ENCODE measurements around the gene GPR139. TPM values are rescaled to one million over a fixed set of nuclear protein-coding genes. Genes with fewer than 3 reads are reported as not detected.

The GPR139 gene
- total RNA-seq, 1 experiment from 2014 or later: not detected

DNA sequence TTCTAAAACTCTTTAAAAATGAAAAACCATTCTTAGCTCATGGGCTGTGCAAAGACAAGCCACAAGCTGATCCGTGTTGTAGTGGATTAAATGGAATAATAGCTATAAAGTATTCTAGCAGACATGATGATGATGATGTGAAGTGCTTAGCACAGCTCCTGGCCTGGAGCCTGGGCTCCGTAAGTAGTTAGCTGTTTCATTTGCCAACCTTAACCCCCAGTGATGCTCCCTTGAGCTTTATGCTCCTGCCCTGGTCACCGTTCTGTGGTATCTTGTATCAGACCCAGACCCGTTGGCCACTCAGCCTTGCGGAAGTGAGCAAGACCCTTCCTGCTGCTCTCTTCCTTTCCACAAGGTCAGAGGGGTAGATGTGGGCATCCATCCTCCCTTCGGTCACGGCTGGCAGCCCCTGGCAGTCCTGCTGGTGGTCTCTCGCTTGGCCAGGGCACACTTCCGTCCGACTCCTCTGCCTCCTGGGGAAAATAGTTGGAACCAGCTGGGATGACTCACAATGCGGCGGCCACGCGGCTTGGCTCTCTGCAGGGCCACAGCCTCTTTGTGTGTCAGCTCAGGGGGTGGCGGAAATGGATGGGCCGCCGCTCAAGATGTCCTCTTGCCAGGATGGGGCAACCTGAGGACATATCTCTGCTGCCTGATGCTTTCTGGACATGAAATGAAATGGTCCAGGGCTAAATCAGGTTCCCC lies 79.1 kb downstream of the GPR139 start:
- no peak for DNase-seq (ENCODE audit: extremely low read depth, low read depth)

DNA sequence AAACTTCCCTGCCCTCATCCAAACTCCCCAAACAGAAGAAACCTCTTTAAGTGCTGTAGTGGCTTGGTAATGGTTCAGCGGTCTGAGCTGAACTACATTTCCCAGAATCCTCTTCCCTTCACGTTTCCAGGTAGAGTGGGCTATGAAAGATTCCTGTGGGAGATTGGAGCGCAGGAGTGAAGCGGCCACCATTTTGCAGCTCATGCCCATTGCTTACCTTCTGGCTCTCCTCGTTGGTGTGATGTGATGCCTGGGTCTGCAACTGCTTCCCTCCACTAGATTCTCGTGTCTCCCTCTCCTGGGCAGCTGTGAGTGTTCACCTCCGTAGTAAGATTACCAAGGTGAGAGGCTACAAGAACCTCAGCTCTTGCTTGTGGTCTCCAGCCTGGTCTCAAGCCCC lies 82.1 kb downstream of the GPR139 start:
- DNase-seq (ENCODE audit: extremely low read depth, low read depth): no peak

DNA sequence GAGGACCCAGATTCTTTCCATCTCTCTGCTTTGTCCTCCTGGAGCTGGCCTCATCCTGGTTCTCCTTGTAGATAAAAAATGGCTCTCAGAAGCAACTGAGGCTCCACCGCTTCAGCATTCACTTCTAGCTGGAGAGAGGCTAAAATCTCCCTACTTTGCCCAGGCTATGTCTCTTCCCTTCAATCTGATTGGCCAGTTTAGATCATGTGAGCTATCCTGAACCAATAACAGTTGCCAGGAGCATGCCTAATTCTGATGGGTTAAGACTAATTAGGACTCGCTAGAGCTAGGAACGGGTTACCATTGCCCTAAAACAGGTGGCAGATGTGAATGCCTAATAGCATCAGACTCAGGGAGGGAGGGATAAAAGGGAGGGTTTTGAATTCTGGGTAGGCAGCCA lies 89.6 kb downstream of the GPR139 start:
- DNase-seq (ENCODE audit: extremely low read depth, low read depth): no peak

Other genes with a start within 250 kb of the GPR139 start
- 0.10 TPM in 1 of 2 replicates, not detected in the other for gene GPRC5B, start 189.0 kb downstream of the GPR139 start, total RNA-seq (2014; rRNA removed; shearing (Covaris generic))

Measured in NCI-H460 (cell line).